GM23248 (cell line): ENCODE results near the gene MBD2. TPM values are rescaled to one million over a fixed set of nuclear protein-coding genes. Genes with fewer than 3 reads are reported as not detected.
"Not testable (repeated sequence)": the region's sequence is repeated elsewhere in the genome, so short reads cannot be mapped to it uniquely, and the experiment has no call there.

Experiments
- DNase-seq: peaks from one replicate; pipeline ENCODE4 v3.0.0-alpha.2; 2015
- H2AFZ ChIP-seq: fragments of 200-600 bp; sonication (generic); 2 replicates; pipeline ENCODE4 v1.6.1; 2016; ENCODE audit warnings: antibody characterized with exemption
- H3F3A ChIP-seq: fragments of 200-600 bp; sonication (generic); 2 replicates; pipeline ENCODE4 v1.6.1; 2016; ENCODE audit warnings: mild to moderate bottlenecking, antibody characterized with exemption, mixed run types; ENCODE audit not compliant: insufficient read depth
- H3K27ac ChIP-seq: fragments of 200-600 bp; sonication (generic); 2 replicates; pipeline ENCODE4 v1.5.1; 2016; ENCODE audit warnings: mild to moderate bottlenecking
- H3K27me3 ChIP-seq: fragments of 200-600 bp; sonication (generic); replicated peaks from 2 replicates; pipeline ENCODE4 v1.6.1; 2016; ENCODE audit warnings: mild to moderate bottlenecking; ENCODE audit not compliant: insufficient read depth
- H3K36me3 ChIP-seq: fragments of 200-600 bp; sonication (generic); 2 replicates; pipeline ENCODE4 v1.6.1; 2016; ENCODE audit warnings: low read depth, mild to moderate bottlenecking
- H3K4me1 ChIP-seq: fragments of 200-600 bp; sonication (generic); 2 replicates; pipeline ENCODE4 v1.6.1; 2016; ENCODE audit warnings: mild to moderate bottlenecking; ENCODE audit not compliant: insufficient read depth
- H3K4me2 ChIP-seq: fragments of 200-600 bp; sonication (generic); one replicate; pipeline ENCODE4 v1.6.1; 2016; ENCODE audit warnings: mild to moderate bottlenecking; ENCODE audit not compliant: unreplicated experiment
- H3K4me3 ChIP-seq: fragments of 200-600 bp; sonication (generic); 2 replicates; pipeline ENCODE4 v1.5.1; 2016; ENCODE audit warnings: mild to moderate bottlenecking
- H3K79me2 ChIP-seq: fragments of 200-600 bp; sonication (generic); 2 replicates; pipeline ENCODE4 v1.6.1; 2016; ENCODE audit warnings: mild to moderate bottlenecking; ENCODE audit not compliant: insufficient read depth
- H3K9ac ChIP-seq: fragments of 200-600 bp; sonication (generic); 2 replicates; pipeline ENCODE4 v1.6.1; 2016; ENCODE audit warnings: mild to moderate bottlenecking
- H3K9me2 ChIP-seq: fragments of 200-600 bp; sonication (generic); 2 replicates; pipeline ENCODE4 v1.6.1; 2016; ENCODE audit warnings: mixed run types, mild to moderate bottlenecking, moderate library complexity; ENCODE audit not compliant: insufficient read depth
- H3K9me3 ChIP-seq: fragments of 200-600 bp; sonication (generic); one replicate; pipeline ENCODE4 v1.6.1; 2017; ENCODE audit warnings: low read depth
- H4K20me1 ChIP-seq: fragments of 200-600 bp; sonication (generic); 2 replicates; pipeline ENCODE4 v1.6.0; 2016; ENCODE audit not compliant: insufficient read depth
- EZH2 ChIP-seq: fragments of 200-600 bp; sonication (generic); IDR thresholded peaks from 2 replicates; pipeline ENCODE4 v1.6.1; 2018; ENCODE audit warnings: antibody characterized with exemption, mild to moderate bottlenecking; ENCODE audit not compliant: insufficient read depth, poor library complexity, severe bottlenecking
- EZH2phosphoT487 ChIP-seq: fragments of 200-600 bp; sonication (generic); IDR thresholded peaks from 2 replicates; pipeline ENCODE4 v1.6.1; 2018; ENCODE audit warnings: antibody characterized with exemption, moderate library complexity, mild to moderate bottlenecking, low read depth; ENCODE audit not compliant: insufficient read depth
- WGBS, 2 experiments: methylation state at CpG; one replicate each; pipeline ENCODE4 v1.1.6; 2015 to 2017; ENCODE audit warnings: low lambda C conversion rate in 2 of 2, low coverage in 1 of 2; ENCODE audit errors: missing lambda C conversion rate in 2 of 2; 5-methylcytosine and 5-hydroxymethylcytosine counted together
- in situ Hi-C: fragments of 300-500 bp; cut with MboI; formaldehyde crosslinking; loops from 2 replicates; pipeline ENCODE4 v1.15.0; 2020
- polyA plus RNA-seq: library from polyadenylated mRNA; unstranded; fragments of >200 nt; fragmentation: Nextera tagmentation; extraction: Ambion mirVana; gene quantifications from 2 replicates; pipeline ENCODE4 v1.2.1, GENCODE V29; 2016
- total RNA-seq: library from RNA; depleted of rRNA; stranded (reverse); fragments of >200 nt; shearing (Covaris generic); gene quantifications from 2 replicates; pipeline ENCODE4 v1.2.3, GENCODE V29; 2014

Gene MBD2
- total and polyA plus RNA-seq, 2 experiments from 2014 or later: 9.5 to 27.2 TPM

DNA sequence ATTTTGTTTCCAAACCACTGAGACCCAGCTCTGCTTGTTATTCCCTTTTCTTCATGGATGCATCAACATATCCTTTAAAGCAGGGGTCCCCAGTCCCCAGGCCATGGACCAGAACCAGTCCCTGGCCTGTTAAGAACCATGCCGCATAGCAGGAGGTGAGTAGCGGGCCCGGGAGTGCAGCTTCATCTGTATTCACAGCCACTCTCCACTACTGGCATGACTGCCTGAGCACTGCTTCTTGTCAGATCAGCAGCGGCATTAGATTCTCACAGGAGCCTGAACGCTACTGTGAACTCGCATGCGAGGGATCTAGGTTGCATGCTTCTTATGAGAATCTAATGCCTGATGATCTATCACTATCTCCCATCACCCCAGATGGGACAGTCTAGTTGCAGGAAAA, 43.2 kb upstream of the MBD2 start:
- Histone ChIP-seq H3K4me3 (no peak overlapping the region), H3K9me3 (no peaks in the 10 kb centered on the region), H3K79me2 (peaks cover 13% of the 10 kb centered on the region), H3K4me1 (peaks cover 10% of the 10 kb centered on the region), H3K27me3 (no peaks in the 10 kb centered on the region), H2AFZ (no peak overlapping the region), H4K20me1 (no peaks in the 10 kb centered on the region), H3K9ac (no peak overlapping the region), H3F3A (0 out of 2 replicates have a peak, but pooled peaks cover 5% of the 10 kb centered on the region), H3K4me2 (no peak overlapping the region), H3K36me3 (no peaks in the 10 kb centered on the region), H3K27ac (no peak overlapping the region), H3K9me2 (no peaks in the 10 kb centered on the region)
- 87 to 91% methylated on average over 7 of the region's 7 CpGs for WGBS, 2 experiments
- TF ChIP-seq EZH2 (no peak), EZH2phosphoT487 (no peak)
- no peak for DNase-seq
- in situ Hi-C loops: no loop called here

DNA sequence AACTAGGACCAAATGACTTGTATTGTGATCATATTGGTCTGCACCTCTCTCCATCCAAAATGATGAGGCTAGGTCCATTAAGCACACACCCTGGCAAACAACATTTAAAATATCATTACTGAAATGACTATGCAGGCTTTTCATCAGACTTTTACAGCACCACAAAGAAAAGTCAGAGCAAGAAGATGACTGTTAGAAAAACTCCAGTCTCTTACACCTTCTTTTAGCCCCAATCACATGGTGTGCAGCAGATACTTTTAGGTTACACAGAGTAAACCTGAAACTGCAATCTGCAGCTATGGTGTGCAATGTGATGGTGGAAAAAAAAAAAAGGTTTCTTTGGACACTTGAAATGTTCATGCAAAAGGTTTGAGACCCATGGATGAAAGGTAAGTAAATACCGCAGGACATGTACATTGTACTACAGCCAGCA, 39.5 kb upstream of the MBD2 start:
- Histone ChIP-seq H3K27me3 (no peaks in the 10 kb centered on the region), H3K36me3 (no peaks in the 10 kb centered on the region), H3F3A (peaks cover 5% of the 10 kb centered on the region; the same call in 1 of the 2 replicates), H3K4me2 (no peak overlapping the region), H2AFZ (no peak overlapping the region), H3K4me1 (peaks cover 6% of the 10 kb centered on the region; the same call in 1 of the 2 replicates), H3K9me2 (no peaks in the 10 kb centered on the region), H3K27ac (no peak overlapping the region), H3K9me3 (no peaks in the 10 kb centered on the region), H3K79me2 (no peaks in the 10 kb centered on the region), H3K9ac (no peak overlapping the region), H3K4me3 (no peak overlapping the region), H4K20me1 (no peaks in the 10 kb centered on the region)
- TF ChIP-seq EZH2phosphoT487 (no peak), EZH2 (no peak)
- in situ Hi-C loops: no loop called here
- DNase-seq: no peak
- WGBS, 2 experiments: 18 to 32% methylated on average over 1 of the region's 1 CpG

DNA sequence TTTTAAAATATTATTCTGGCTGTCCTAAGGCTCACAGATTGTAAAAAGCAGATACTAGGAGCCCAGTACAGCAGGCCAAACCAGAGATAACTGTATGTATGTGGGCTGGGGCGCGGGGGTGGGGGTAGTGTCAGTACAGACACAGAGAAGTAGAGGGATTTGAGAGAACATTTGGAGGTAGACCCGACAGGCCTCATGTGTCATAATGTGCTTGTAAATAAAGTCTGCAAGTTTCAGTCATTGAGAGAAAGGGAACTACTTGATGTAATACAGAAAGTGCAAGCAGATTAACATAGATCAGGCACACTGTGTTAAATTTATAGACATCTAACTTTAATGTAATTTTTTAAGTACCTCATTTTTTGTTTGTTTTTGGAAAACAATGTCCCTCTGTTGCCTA, 37.4 kb upstream of the MBD2 start:
- Histone ChIP-seq H3K36me3 (no peaks in the 10 kb centered on the region), H3F3A (peaks cover 11% of the 10 kb centered on the region; the same call in 1 of the 2 replicates), H3K9ac (no peak overlapping the region), H3K9me3 (no peaks in the 10 kb centered on the region), H3K79me2 (no peaks in the 10 kb centered on the region), H4K20me1 (no peaks in the 10 kb centered on the region), H3K4me2 (no peak overlapping the region), H3K4me1 (peaks cover 20% of the 10 kb centered on the region), H3K4me3 (no peak overlapping the region), H3K27me3 (no peaks in the 10 kb centered on the region), H2AFZ (no peak overlapping the region), H3K27ac (no peak overlapping the region), H3K9me2 (no peaks in the 10 kb centered on the region)
- TF ChIP-seq EZH2: no peak
- TF ChIP-seq EZH2phosphoT487: no peak
- WGBS, 2 experiments: 81 to 83% methylated on average over 3 of the region's 3 CpGs
- DNase-seq: no peak
- in situ Hi-C loops: no loop called here

DNA sequence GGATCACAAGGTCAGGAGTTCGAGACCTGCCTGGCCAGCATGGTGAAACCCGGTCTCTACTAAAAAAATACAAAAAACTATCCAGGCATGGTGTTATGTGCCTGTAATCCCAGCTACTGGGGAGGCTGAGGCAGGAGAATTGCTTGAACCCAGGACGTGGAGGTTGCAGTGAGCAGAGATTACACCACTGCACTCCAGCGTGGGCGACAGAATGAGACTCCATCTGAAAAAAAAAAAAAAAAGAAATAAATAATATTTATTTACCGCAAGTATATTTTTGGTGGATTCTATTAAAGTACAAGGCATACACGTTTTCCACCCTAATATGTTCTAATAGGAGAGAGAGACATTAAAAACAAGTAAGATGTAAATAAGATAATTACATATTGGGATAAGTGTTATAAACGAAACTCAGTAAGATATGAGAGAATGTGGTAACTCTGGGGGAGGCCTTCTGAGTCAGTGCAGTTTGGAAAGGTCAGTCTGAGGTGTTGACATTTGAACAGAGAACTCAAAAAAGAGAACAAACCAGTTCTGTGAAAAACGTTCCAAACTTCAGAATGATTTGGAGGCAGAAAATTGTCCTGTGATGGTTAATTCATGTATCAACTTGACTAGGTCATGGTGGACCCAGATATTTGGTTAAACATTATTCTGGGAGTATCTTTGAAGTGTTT, 36.1 kb upstream of the MBD2 start:
- Histone ChIP-seq H3F3A (peaks cover 17% of the 10 kb centered on the region), H3K4me1 (peaks cover 25% of the 10 kb centered on the region), H4K20me1 (no peaks in the 10 kb centered on the region), H3K27me3 (no peaks in the 10 kb centered on the region), H3K79me2 (no peaks in the 10 kb centered on the region), H3K4me2 (no peak overlapping the region), H3K4me3 (no peak overlapping the region), H3K27ac (no peak overlapping the region), H2AFZ (no peak overlapping the region), H3K9ac (no peak overlapping the region), H3K9me2 (no peaks in the 10 kb centered on the region), H3K36me3 (no peaks in the 10 kb centered on the region), H3K9me3 (no peaks in the 10 kb centered on the region)
- in situ Hi-C loops: no loop called here
- DNase-seq: peak; percentile 51
- no peak for TF ChIP-seq EZH2
- TF ChIP-seq EZH2phosphoT487: no peak
- 73 to 74% methylated on average over 9 of the region's 9 CpGs for WGBS, 2 experiments

DNA sequence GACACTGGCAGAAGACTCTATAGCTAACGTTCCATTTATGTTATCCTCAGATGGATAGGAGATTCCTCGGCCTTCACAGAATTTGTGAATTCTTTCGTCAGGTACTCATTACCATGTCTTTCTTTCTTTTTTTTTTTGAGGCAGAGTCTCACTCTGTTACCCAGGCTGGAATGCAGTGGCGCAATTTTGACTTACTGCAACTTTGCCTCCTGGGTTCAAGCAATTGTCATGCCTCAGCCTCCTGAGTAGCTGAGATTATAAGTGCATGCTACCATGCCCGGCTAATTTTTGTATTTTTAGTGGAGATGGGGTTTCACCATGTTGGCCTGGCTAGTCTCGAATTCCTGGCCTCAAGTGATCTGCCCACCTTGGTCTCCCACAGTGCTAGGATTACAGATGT, 33.3 kb upstream of the MBD2 start:
- peak overlapping the region; percentile 8; the same call in 1 of the 2 replicates for H3K27ac ChIP-seq
- H3K36me3 ChIP-seq, H3K9ac ChIP-seq, in situ Hi-C loops, H2AFZ ChIP-seq, H3K9me2 ChIP-seq, H4K20me1 ChIP-seq, H3K9me3 ChIP-seq, H3K27me3 ChIP-seq, H3K4me3 ChIP-seq, H3K79me2 ChIP-seq: not testable (repeated sequence)
- H3K4me1 ChIP-seq: peaks cover 36% of the 10 kb centered on the region
- WGBS, 2 experiments: 63 to 68% methylated on average over 6 of the region's 6 CpGs
- H3K4me2 ChIP-seq: peak overlapping the region; percentile 37
- peaks cover 17% of the 10 kb centered on the region for H3F3A ChIP-seq
- DNase-seq: peak; percentile 49
